GM19438 (cell line): ENCODE data around the gene ECHS1.

Experiments
- ATAC-seq: cut with Tn5 transposase; IDR thresholded peaks from one replicate; pipeline ENCODE4 v1.9.1; 2021; ENCODE audit warnings: low read depth; ENCODE audit not compliant: unreplicated experiment

Gene ECHS1

GRCh38 chr10:133361227-133361626 is 11.9 kb downstream of the ECHS1 start:
- no peak for ATAC-seq

DNA sequence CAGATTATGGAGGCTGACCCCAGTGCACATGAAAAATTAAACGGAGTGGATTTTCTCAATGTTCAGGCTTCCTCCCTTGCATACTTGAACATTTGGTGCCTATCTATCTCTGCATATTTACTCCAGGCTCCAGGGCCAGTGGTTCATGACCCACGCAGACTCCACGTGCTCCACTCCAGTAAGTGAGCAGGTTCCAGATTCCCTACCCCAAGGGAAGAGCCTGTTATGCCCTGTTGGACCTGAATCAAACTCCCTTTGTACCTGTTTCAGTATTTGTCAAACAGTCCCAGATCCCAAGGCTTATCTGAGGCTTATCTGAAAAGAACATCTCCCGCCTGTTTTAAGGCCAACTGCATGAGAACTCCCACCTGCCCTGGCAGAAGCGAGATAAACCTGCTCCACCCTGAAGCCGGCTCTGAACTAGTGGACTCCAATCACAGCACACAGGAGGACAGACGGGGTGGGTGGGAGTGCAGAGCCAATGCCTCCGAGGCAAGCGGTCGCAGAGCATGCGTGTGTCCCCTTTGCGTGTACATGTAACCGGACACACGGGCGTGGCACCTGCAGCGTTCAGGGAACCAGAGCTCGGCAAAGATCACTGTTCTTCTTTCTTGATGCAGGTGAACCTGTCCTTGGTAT is 13.1 kb downstream of the ECHS1 start:
- ATAC-seq: no peak

- ATAC-seq: no peak
These were observed 13.6 kb downstream of the ECHS1 start for GRCh38 chr10:133359554-133359971.

- no peak for ATAC-seq
These were observed 14.2 kb downstream of the ECHS1 start for GRCh38 chr10:133358925-133359310.

- ATAC-seq: no peak
These were observed 14.8 kb downstream of the ECHS1 start for GRCh38 chr10:133358162-133358924.

DNA sequence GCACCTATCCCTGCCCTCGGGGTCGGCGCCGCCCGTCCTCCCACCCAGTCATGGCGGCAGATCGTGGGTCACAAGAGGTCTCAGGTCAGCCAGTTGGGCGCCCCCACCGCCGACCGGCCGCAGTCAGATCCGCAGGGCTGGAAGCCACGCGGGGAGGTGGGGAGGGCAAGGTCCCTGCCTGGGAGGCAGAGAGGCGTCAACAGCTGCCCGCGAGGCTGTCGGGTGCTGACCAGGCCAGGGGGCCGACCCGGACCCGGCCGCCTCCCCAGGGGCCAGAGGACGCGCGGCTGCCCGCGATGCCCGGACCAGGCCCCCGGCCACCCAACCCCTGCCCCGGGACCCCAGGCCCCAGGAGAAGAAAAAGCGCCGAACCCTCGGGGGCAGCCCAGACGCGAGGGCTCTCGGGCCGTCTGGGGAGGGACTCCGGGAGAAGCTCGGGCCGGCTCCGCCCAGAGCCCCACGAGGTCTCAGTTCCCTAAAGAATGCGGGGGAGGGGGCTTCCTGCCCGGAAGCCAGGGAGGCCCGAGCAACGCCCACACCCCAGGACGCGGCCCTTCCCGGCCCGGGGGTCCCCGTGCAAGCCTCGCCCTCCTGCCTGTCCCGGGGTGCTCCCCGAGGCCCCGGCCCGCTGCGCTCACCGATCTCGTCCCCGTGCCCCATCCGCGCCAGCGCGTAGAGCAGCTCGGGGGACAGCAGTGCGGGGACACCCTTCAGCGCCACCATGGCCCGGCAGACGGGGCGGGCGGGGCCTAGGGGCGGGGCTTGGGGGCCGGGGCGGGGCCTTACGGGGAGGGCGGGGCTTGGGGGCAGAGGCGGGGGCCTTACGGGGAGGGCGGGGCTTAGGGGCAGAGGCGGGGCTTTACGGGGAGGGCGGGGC is 15.6 kb downstream of the ECHS1 start, which contains the start of gene FUOM:
FUOM (minus strand) TSS at position 735 of the 877 bp plus-strand sequence; CDS start at position 723, 12 bp downstream.
- peak; percentile 60 for ATAC-seq

GRCh38 chr10:133356549-133357284 is 16.4 kb downstream of the ECHS1 start:
- ATAC-seq: peak; percentile 4

DNA sequence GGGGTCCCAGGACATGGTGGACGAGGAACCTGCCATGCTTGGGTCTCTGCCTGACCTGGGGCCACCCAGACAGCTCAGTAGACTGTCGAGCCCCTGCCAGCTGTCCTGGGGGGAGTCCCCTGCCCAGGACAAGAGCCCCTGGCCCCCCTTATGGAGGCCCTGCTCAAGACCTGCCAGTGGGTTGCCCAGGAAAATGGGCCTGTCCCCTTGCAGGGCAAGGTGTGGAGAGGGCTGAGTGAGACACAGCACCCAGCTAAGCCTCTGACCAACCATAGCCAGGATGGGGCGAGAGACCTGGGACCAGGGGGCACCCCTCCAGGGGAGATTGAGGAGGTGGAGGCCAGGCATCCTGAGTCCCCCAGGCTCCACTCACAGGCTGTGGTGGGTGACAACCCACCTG is 17.2 kb downstream of the ECHS1 start:
- no peak for ATAC-seq

- ATAC-seq: no peak
These were observed 17.9 kb downstream of the ECHS1 start for GRCh38 chr10:133355266-133355665.

DNA sequence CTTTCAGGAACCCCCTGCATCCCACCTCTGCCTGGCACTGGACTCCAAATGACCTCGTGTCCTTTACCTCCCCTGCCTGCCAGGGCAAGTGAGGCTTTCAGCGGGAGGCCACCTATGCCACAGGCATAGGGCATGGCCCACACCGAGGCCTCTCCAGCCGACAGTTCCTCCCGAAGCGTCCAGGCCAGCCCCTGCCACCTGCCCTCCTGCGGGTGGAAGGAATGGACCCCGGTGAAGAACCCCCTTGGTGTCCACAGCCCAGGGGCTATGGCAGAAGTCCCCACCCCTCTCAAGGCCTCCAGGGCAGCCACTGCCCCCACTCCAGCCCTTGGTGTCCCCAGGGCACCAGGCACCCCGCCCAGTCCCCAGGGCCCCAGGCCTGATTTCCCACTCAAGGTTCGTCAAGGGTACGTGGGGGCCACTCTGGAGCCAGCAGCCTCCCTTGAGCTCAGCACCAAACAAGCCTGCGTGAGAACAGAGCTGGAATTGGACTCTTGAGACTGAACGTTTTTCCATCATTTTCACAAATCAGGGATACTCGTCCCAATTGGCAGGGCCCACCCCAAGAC is 18.4 kb downstream of the ECHS1 start:
- ATAC-seq: no peak

DNA sequence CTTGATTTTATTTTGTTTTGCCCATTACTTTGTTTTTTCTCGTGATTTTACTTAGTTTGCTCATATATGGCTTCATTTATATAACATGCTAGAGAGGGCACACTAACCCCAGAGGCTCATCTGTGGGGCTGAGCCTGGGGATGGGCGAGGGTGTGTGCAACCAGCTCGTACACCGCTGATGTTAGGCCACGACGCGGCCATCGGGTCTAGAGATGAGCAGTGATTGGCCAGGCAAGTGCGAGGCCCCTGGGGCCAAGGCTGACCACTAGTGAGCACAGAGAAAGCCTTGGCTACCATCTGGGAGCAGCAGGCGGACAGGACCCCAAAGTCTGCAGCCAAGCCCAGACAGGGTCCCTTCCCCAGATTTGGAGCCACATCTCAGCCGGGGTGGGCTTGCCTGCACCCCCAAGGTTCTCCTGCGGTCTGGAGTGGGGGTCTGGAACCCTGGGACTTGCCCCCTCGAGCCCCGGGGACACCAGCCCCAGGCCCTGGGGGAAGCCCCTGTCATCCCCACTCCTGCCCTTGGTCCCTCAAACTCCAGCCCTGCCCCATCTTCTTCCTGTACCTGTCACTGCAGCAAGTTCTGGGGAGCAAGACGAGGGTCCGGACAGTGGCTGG is 19.1 kb downstream of the ECHS1 start:
- no peak for ATAC-seq

- ATAC-seq: no peak
These were observed 19.8 kb downstream of the ECHS1 start for GRCh38 chr10:133353202-133353959.

GRCh38 chr10:133351408-133352318 is 21.5 kb downstream of the ECHS1 start:
- no peak for ATAC-seq

- no peak for ATAC-seq
These were observed 22.2 kb downstream of the ECHS1 start for GRCh38 chr10:133350950-133351329.

- no peak for ATAC-seq
These were observed 22.7 kb downstream of the ECHS1 start for GRCh38 chr10:133350283-133350949.

- ATAC-seq: no peak
These were observed 23.6 kb downstream of the ECHS1 start for GRCh38 chr10:133349577-133350011.

- ATAC-seq: no peak
These were observed 24.0 kb downstream of the ECHS1 start for GRCh38 chr10:133349160-133349568.
